ENCODE measurements around the gene RPS24. TPM values are rescaled to one million over a fixed set of nuclear protein-coding genes. Genes with fewer than 3 reads are reported as not detected.
"Not testable (repeated sequence)": the region's sequence is repeated elsewhere in the genome, so short reads cannot be mapped to it uniquely, and the experiment has no call there.

The RPS24 gene
- 1,050 TPM for total RNA-seq
- long read RNA-seq, transcript RPS24-214 (5 exons, 634 nt), result major isoform, 15 of 25 reads
- long read RNA-seq, transcript RPS24-211 (1 exons, 2,146 nt), result minor isoform, 5 of 25 reads
- long read RNA-seq, partial matches to known transcripts, result 1 of 25 reads
- long read RNA-seq, other reads (novel, unspliced or antisense), result 0 of 25 reads

GRCh38 chr10:78033637-78034470 lies at the start of gene RPS24:
RPS24 (plus strand) TSS chr10:78033863; CDS start chr10:78033902, 39 bp downstream.
- DNase-seq (ENCODE audit: low spot score), result peak; percentile 96

- DNase-seq (ENCODE audit: low spot score), result no peak
Observed at GRCh38 chr10:77984986-77985385, 48.7 kb upstream of the RPS24 start.

- no peak for DNase-seq (ENCODE audit: low spot score)
Observed at GRCh38 chr10:77987671-77988255, 45.9 kb upstream of the RPS24 start.

GRCh38 chr10:77989081-77989724 lies 44.5 kb upstream of the RPS24 start:
- DNase-seq (ENCODE audit: low spot score), result no peak

- no peak for DNase-seq (ENCODE audit: low spot score)
Observed at GRCh38 chr10:77993620-77994019, 40.0 kb upstream of the RPS24 start.

- not testable (repeated sequence) for DNase-seq (ENCODE audit: low spot score)
Observed at GRCh38 chr10:77998780-77999179, 34.9 kb upstream of the RPS24 start.

- no peak for DNase-seq (ENCODE audit: low spot score)
Observed at GRCh38 chr10:78000206-78000605, 33.5 kb upstream of the RPS24 start.

- no peak for DNase-seq (ENCODE audit: low spot score)
Observed at GRCh38 chr10:78000956-78001472, 32.6 kb upstream of the RPS24 start.

- DNase-seq (ENCODE audit: low spot score), result no peak
Observed at GRCh38 chr10:78002541-78003288, 30.9 kb upstream of the RPS24 start.

- no peak for DNase-seq (ENCODE audit: low spot score)
Observed at GRCh38 chr10:78004215-78005026, 29.2 kb upstream of the RPS24 start.

GRCh38 chr10:78007172-78007571 lies 26.5 kb upstream of the RPS24 start:
- no peak for DNase-seq (ENCODE audit: low spot score)

GRCh38 chr10:78009662-78010061 lies 24.0 kb upstream of the RPS24 start:
- DNase-seq (ENCODE audit: low spot score), result no peak

GRCh38 chr10:78010278-78010677 lies 23.4 kb upstream of the RPS24 start:
- no peak for DNase-seq (ENCODE audit: low spot score)

- no peak for DNase-seq (ENCODE audit: low spot score)
Observed at GRCh38 chr10:78011065-78011464, 22.6 kb upstream of the RPS24 start.

- no peak for DNase-seq (ENCODE audit: low spot score)
Observed at GRCh38 chr10:78013564-78013963, 20.1 kb upstream of the RPS24 start.

GRCh38 chr10:78015546-78015945 lies 18.1 kb upstream of the RPS24 start:
- no peak for DNase-seq (ENCODE audit: low spot score)

GRCh38 chr10:78017856-78018255 lies 15.8 kb upstream of the RPS24 start:
- no peak for DNase-seq (ENCODE audit: low spot score)

- no peak for DNase-seq (ENCODE audit: low spot score)
Observed at GRCh38 chr10:78019264-78019663, 14.4 kb upstream of the RPS24 start.

GRCh38 chr10:78021201-78021600 lies 12.5 kb upstream of the RPS24 start:
- DNase-seq (ENCODE audit: low spot score), result no peak

GRCh38 chr10:78023741-78024140 lies 9.9 kb upstream of the RPS24 start:
- DNase-seq (ENCODE audit: low spot score), result no peak

Measured in mesenteric fat pad (tissue), 1 donor.